RWPE1 (cell line): Measurements from ENCODE around the gene ITPKA.

Experiments
- CTCF ChIA-PET: fragments of 350-600 bp; sonication (Branson Sonifier 250); formaldehyde crosslinking; extraction: SDS; loops from one replicate; lab custom pipeline; 2021; lab: Yijun Ruan, JAX
- POLR2A ChIA-PET: fragments of 400-600 bp; formaldehyde crosslinking; extraction: SDS; loops from one replicate; lab custom pipeline; 2020; ENCODE audit warnings: antibody characterized with exemption; ENCODE audit not compliant: low non-redundant PET; lab: Yijun Ruan, JAX
- DNase-seq: peaks from one replicate; pipeline ENCODE4 v3.0.0; 2012; ENCODE audit warnings: low spot score
- H3K27ac ChIP-seq: fragments of 450-650 bp; 2 replicates; pipeline ENCODE4 v1.5.1; 2017
- CTCF ChIP-seq: fragments of 450-650 bp; conservative IDR thresholded peaks from 2 replicates; pipeline ENCODE4 v1.5.1; 2017; ENCODE audit warnings: low read depth, mild to moderate bottlenecking

The ITPKA gene

GRCh38 chr15:41544650-41545015 is 51.0 kb downstream of the ITPKA start:
- H3K27ac ChIP-seq = peak overlapping the region; percentile 81
- TF ChIP-seq CTCF = no peak
- no peak for DNase-seq
- POLR2A ChIA-PET = interaction anchor here (0.6 to 1.4 kb wide), 5 partner anchors 10 to 402 kb away, joined by 3 to 9 read pairs (median 7); partner anchors contain the start of genes ITPKA and LTK
- CTCF ChIA-PET = interaction anchor here (0.6 to 1.0 kb wide), 3 partner anchors 13 to 121 kb away, joined by 3 to 4 read pairs (median 3); no protein-coding TSS in a partner anchor

- ChIA-PET CTCF (no interaction called here), POLR2A (no interaction called here)
- DNase-seq = no peak
- TF ChIP-seq CTCF = no peak
- H3K27ac ChIP-seq = no peak overlapping the region; the same call in 1 of the 2 replicates
These were observed 51.5 kb downstream of the ITPKA start for GRCh38 chr15:41545218-41545617.

- POLR2A ChIA-PET = no interaction called here
These were observed 53.4 kb downstream of the ITPKA start for GRCh38 chr15:41546851-41547786.

GRCh38 chr15:41550066-41550775 is 56.5 kb downstream of the ITPKA start:
- TF ChIP-seq CTCF = no peak
- ChIA-PET POLR2A (no interaction called here), CTCF (interaction anchor here (0.5 to 0.7 kb wide), 2 partner anchors 53 to 90 kb away, joined by 3 read pairs; no protein-coding TSS in a partner anchor)
- H3K27ac ChIP-seq = no peak overlapping the region
- DNase-seq = no peak

More at GRCh38 chr15:41546851-41547786, 53.4 kb downstream of the ITPKA start:
- no peak for TF ChIP-seq CTCF
- CTCF ChIA-PET = no interaction called here
- no peak for DNase-seq
- peak overlapping the region; percentile 3; the same call in 1 of the 2 replicates for H3K27ac ChIP-seq
